Loucy (cell line): Measurements from ENCODE around the gene CELSR2.
A peak's percentile ranks its signal among the peaks of the same experiment; 100 is the strongest.

Experiments
- H2AFZ ChIP-seq: fragments of 200-600 bp; sonication (generic); 2 replicates; pipeline ENCODE4 v1.6.0; 2016; ENCODE audit warnings: antibody characterized with exemption, mild to moderate bottlenecking, low read length, moderate library complexity
- H3F3A ChIP-seq: fragments of 200-600 bp; 2 replicates; pipeline ENCODE4 v1.6.0; 2016; ENCODE audit warnings: antibody characterized with exemption, low read depth, mild to moderate bottlenecking
- H3K27me3 ChIP-seq: fragments of 200-600 bp; sonication (generic); 2 replicates; pipeline ENCODE4 v1.6.1; 2014; ENCODE audit warnings: low read length, mild to moderate bottlenecking; ENCODE audit not compliant: insufficient read depth, poor library complexity, severe bottlenecking
- H3K36me3 ChIP-seq: fragments of 200-600 bp; sonication (generic); 2 replicates; pipeline ENCODE4 v1.6.1; 2016; ENCODE audit warnings: low read length; ENCODE audit not compliant: insufficient read depth
- H3K4me1 ChIP-seq: fragments of 200-600 bp; sonication (generic); 2 replicates; pipeline ENCODE4 v1.5.1; 2014; ENCODE audit warnings: low read length, mild to moderate bottlenecking; ENCODE audit not compliant: insufficient read depth, poor library complexity, severe bottlenecking
- H3K4me2 ChIP-seq: fragments of 200-600 bp; sonication (generic); 2 replicates; pipeline ENCODE4 v1.6.0; 2014; ENCODE audit warnings: antibody characterized with exemption, low read length, low read depth, mild to moderate bottlenecking; ENCODE audit not compliant: poor library complexity, severe bottlenecking
- H3K4me3 ChIP-seq: fragments of 200-600 bp; sonication (generic); 2 replicates; pipeline ENCODE4 v1.5.1; 2014; ENCODE audit warnings: low read length, mild to moderate bottlenecking, mixed read lengths; ENCODE audit not compliant: poor library complexity, severe bottlenecking
- H3K79me2 ChIP-seq: fragments of 200-600 bp; sonication (generic); 2 replicates; pipeline ENCODE4 v1.6.1; 2014; ENCODE audit warnings: low read length; ENCODE audit not compliant: insufficient read depth
- H3K9ac ChIP-seq: fragments of 200-600 bp; sonication (generic); 2 replicates; pipeline ENCODE4 v1.6.0; 2014; ENCODE audit warnings: mild to moderate bottlenecking, low read depth, low read length, moderate library complexity; ENCODE audit not compliant: poor library complexity, severe bottlenecking
- H3K9me2 ChIP-seq: fragments of 200-600 bp; sonication (generic); replicated peaks from 2 replicates; pipeline ENCODE4 v1.6.1; 2016; ENCODE audit warnings: low read depth, low read length, mixed read lengths
- H3K9me3 ChIP-seq: fragments of 200-600 bp; sonication (generic); 2 replicates; pipeline ENCODE4 v1.6.1; 2014; ENCODE audit warnings: mild to moderate bottlenecking, antibody characterized with exemption, low read length, low read depth; ENCODE audit not compliant: insufficient read depth
- H4K20me1 ChIP-seq: fragments of 200-600 bp; sonication (generic); 2 replicates; pipeline ENCODE4 v1.6.0; 2014; ENCODE audit warnings: antibody characterized with exemption, low read length, mild to moderate bottlenecking; ENCODE audit not compliant: insufficient read depth, poor library complexity, severe bottlenecking
- CTCF ChIP-seq: fragments of 200-600 bp; sonication (generic); conservative IDR thresholded peaks from 2 replicates; pipeline ENCODE4 v1.5.1; 2014; ENCODE audit warnings: mild to moderate bottlenecking, antibody characterized with exemption, low read length
- EZH2phosphoT487 ChIP-seq: fragments of 200-600 bp; IDR thresholded peaks from 2 replicates; pipeline ENCODE4 v1.6.1; 2018; ENCODE audit warnings: antibody characterized with exemption, mild to moderate bottlenecking, moderate library complexity, borderline replicate concordance

The CELSR2 gene

GRCh38 chr1:109238382-109238781 is 11.0 kb upstream of the CELSR2 start:
- H3K9me3 ChIP-seq = no peaks in the 10 kb centered on the region
- no peaks in the 10 kb centered on the region for H3K4me1 ChIP-seq
- TF ChIP-seq EZH2phosphoT487 = no peak
- TF ChIP-seq CTCF = no peak
- H3K27me3 ChIP-seq = no peaks in the 10 kb centered on the region
- H3K4me3 ChIP-seq = no peak overlapping the region
- no peaks in the 10 kb centered on the region for H3F3A ChIP-seq
- H3K9me2 ChIP-seq = no peaks in the 10 kb centered on the region
- H3K79me2 ChIP-seq = no peaks in the 10 kb centered on the region
- no peak overlapping the region for H3K9ac ChIP-seq
- no peak overlapping the region for H3K4me2 ChIP-seq
- H3K36me3 ChIP-seq = peaks cover 49% of the 10 kb centered on the region; the same call in 1 of the 2 replicates
- H4K20me1 ChIP-seq = no peaks in the 10 kb centered on the region
- H2AFZ ChIP-seq = no peak overlapping the region

- no peaks in the 10 kb centered on the region for H3F3A ChIP-seq
Measured at GRCh38 chr1:109239047-109239408, 10.3 kb upstream of the CELSR2 start.

GRCh38 chr1:109239409-109240068 is 9.8 kb upstream of the CELSR2 start:
- Histone ChIP-seq H3K4me1 (no peaks in the 10 kb centered on the region), H3K4me2 (no peak overlapping the region), H4K20me1 (no peaks in the 10 kb centered on the region), H3K9ac (no peak overlapping the region), H3F3A (no peaks in the 10 kb centered on the region), H3K79me2 (no peaks in the 10 kb centered on the region), H3K9me3 (no peaks in the 10 kb centered on the region), H3K9me2 (no peaks in the 10 kb centered on the region), H3K27me3 (no peaks in the 10 kb centered on the region), H3K36me3 (peaks cover 45% of the 10 kb centered on the region; the same call in 1 of the 2 replicates), H2AFZ (no peak overlapping the region), H3K4me3 (no peak overlapping the region)
- TF ChIP-seq CTCF (peak; percentile 63), EZH2phosphoT487 (no peak)

More at GRCh38 chr1:109239047-109239408, 10.3 kb upstream of the CELSR2 start:
- Histone ChIP-seq H3K9me2 (no peaks in the 10 kb centered on the region), H3K4me2 (no peak overlapping the region), H3K36me3 (peaks cover 49% of the 10 kb centered on the region; the same call in 1 of the 2 replicates), H3K27me3 (no peaks in the 10 kb centered on the region), H3K9me3 (no peaks in the 10 kb centered on the region), H3K79me2 (no peaks in the 10 kb centered on the region), H4K20me1 (no peaks in the 10 kb centered on the region), H3K4me1 (no peaks in the 10 kb centered on the region), H3K9ac (no peak overlapping the region), H2AFZ (no peak overlapping the region), H3K4me3 (no peak overlapping the region)
- TF ChIP-seq CTCF (no peak), EZH2phosphoT487 (no peak)
